ENCODE measurements around the gene ARL13B.

- TF ChIP-seq, protein P1, sequence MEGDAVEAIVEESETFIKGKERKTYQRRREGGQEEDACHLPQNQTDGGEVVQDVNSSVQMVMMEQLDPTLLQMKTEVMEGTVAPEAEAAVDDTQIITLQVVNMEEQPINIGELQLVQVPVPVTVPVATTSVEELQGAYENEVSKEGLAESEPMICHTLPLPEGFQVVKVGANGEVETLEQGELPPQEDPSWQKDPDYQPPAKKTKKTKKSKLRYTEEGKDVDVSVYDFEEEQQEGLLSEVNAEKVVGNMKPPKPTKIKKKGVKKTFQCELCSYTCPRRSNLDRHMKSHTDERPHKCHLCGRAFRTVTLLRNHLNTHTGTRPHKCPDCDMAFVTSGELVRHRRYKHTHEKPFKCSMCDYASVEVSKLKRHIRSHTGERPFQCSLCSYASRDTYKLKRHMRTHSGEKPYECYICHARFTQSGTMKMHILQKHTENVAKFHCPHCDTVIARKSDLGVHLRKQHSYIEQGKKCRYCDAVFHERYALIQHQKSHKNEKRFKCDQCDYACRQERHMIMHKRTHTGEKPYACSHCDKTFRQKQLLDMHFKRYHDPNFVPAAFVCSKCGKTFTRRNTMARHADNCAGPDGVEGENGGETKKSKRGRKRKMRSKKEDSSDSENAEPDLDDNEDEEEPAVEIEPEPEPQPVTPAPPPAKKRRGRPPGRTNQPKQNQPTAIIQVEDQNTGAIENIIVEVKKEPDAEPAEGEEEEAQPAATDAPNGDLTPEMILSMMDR (IDR thresholded peaks at IDR 0.05 in 2 of 3, conservative IDR thresholded peaks at IDR 0.05 in 1 of 3; ENCODE audit: control insufficient read depth in 2 of 3, extremely low read depth in 1 of 3, insufficient read depth in 1 of 3, low read depth in 3 of 3, low read length in 3 of 3), result no peak
- TF ChIP-seq SMC3 (IDR thresholded peaks at IDR 0.05; ENCODE audit: borderline replicate concordance, low read length), result no peak
Observed at GRCh38 chr3:93961026-93961425, 18.9 kb upstream of the ARL13B start.
